NT2/D1 (cell line): ENCODE data around the gene ALPI.
A peak's percentile ranks its signal among the peaks of the same experiment; 100 is the strongest.

Experiments used
- DNase-seq: peaks from one replicate; pipeline ENCODE4 v3.0.0-alpha.2; 2011; ENCODE audit warnings: low read depth, low spot score
- H3K27me3 ChIP-seq: 2 replicates; pipeline ENCODE4 v1.6.0; 2011; ENCODE audit warnings: mild to moderate bottlenecking; ENCODE audit not compliant: insufficient read length, insufficient read depth
- H3K36me3 ChIP-seq: 2 replicates; pipeline ENCODE4 v1.6.1; 2011; ENCODE audit warnings: mild to moderate bottlenecking, low read length, mixed read lengths; ENCODE audit not compliant: insufficient read depth, insufficient read length
- H3K4me1 ChIP-seq: 2 replicates; pipeline ENCODE4 v1.5.1; 2011; ENCODE audit not compliant: insufficient read depth, insufficient read length
- H3K4me3 ChIP-seq: 2 replicates; pipeline ENCODE4 v1.5.1; 2011; ENCODE audit warnings: low read depth; ENCODE audit not compliant: insufficient read length
- H3K9ac ChIP-seq: 2 replicates; pipeline ENCODE4 v1.6.0; 2011; ENCODE audit warnings: low read depth; ENCODE audit not compliant: insufficient read length
- H3K9me3 ChIP-seq: 2 replicates; pipeline ENCODE4 v1.5.1; 2011; ENCODE audit warnings: mild to moderate bottlenecking, low read length; ENCODE audit not compliant: insufficient read depth
- SUZ12 ChIP-seq: IDR thresholded peaks from 2 replicates; pipeline ENCODE4 v1.6.1; 2011; ENCODE audit not compliant: insufficient read length, insufficient read depth; ENCODE audit errors: extremely low read depth
- YY1 ChIP-seq: IDR thresholded peaks from 2 replicates; pipeline ENCODE4 v1.6.1; 2011; ENCODE audit not compliant: insufficient read length, insufficient read depth
- ZNF274 ChIP-seq: IDR thresholded peaks from 2 replicates; pipeline ENCODE4 v1.6.1; 2011; ENCODE audit warnings: mild to moderate bottlenecking, low read depth, low read length

Gene ALPI

GRCh38 chr2:232484628-232485347 lies 28.8 kb downstream of the ALPI start:
- peaks cover 27% of the 10 kb centered on the region for H3K4me1 ChIP-seq
- H3K36me3 ChIP-seq, result no peaks in the 10 kb centered on the region
- peaks cover 71% of the 10 kb centered on the region for H3K27me3 ChIP-seq
- peak overlapping the region; percentile 64 for H3K9ac ChIP-seq
- no peaks in the 10 kb centered on the region for H3K9me3 ChIP-seq
- no peak for DNase-seq
- TF ChIP-seq SUZ12, result no peak
- TF ChIP-seq YY1, result no peak
- no peak for TF ChIP-seq ZNF274
- peak overlapping the region; percentile 45 for H3K4me3 ChIP-seq

- H3K4me3 ChIP-seq, result peak overlapping the region; percentile 45
- TF ChIP-seq SUZ12 (peak; percentile 35), YY1 (no peak)
- peaks cover 32% of the 10 kb centered on the region for H3K4me1 ChIP-seq
- no peak for DNase-seq
- no peaks in the 10 kb centered on the region for H3K36me3 ChIP-seq
- no peaks in the 10 kb centered on the region for H3K9me3 ChIP-seq
- H3K27me3 ChIP-seq, result peaks cover 76% of the 10 kb centered on the region
- peak overlapping the region; percentile 64 for H3K9ac ChIP-seq
These were observed 29.4 kb downstream of the ALPI start for GRCh38 chr2:232485348-232485756.

- DNase-seq, result no peak
- Histone ChIP-seq H3K27me3 (peaks cover 76% of the 10 kb centered on the region), H3K4me3 (peak overlapping the region; percentile 45), H3K9ac (peak overlapping the region; percentile 64), H3K4me1 (peaks cover 33% of the 10 kb centered on the region), H3K36me3 (no peaks in the 10 kb centered on the region), H3K9me3 (no peaks in the 10 kb centered on the region)
- TF ChIP-seq SUZ12 (peak; percentile 33), ZNF274 (no peak)
These were observed 30.0 kb downstream of the ALPI start for GRCh38 chr2:232485757-232486557.

DNA sequence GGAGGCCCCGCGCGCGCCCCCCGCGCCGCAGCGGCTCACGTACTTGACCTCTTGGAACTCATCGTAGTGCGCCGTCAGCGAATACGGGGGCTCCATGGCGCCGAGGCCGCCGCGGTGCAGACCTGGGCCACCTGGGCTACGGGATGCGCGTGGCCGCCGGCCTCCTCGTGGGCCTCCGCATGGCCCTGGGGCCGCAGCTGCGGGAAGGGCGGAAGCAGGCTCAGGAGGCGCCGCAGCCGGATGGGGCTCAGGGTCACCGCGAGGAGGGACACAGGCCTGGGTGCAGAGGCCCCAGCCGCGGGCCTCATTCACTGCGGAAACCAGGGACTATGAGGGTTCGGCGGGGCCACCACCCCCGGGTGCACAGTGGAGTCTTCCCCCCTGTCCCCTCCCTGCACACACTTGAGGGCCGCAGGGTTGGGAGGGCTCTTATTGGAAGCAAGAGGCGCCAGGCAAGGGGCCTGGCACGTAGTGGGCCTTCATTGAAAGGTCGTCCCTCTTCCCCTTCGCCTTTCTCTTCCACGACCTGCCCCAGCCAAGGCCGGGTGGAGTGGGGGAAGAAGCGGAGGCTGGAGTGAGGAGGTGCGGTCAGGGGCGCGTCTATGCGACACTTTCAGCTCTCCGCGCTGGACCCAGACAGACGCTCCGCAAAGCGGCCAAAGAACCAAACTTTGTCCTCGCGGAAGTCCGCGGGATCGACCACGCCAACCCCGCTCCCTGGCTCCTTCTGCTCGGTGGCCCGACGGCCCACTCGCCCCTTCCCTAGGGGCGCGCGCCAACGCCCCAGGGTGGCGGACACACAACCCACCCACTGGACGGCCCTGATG lies 30.8 kb downstream of the ALPI start:
- no peak for DNase-seq
- Histone ChIP-seq H3K27me3 (peaks cover 76% of the 10 kb centered on the region), H3K4me3 (peak overlapping the region; percentile 45), H3K4me1 (peaks cover 33% of the 10 kb centered on the region), H3K9me3 (no peaks in the 10 kb centered on the region), H3K36me3 (no peaks in the 10 kb centered on the region), H3K9ac (peak overlapping the region; percentile 64)
- TF ChIP-seq YY1, result no peak
- no peak for TF ChIP-seq ZNF274
- no peak for TF ChIP-seq SUZ12

GRCh38 chr2:232487385-232488096 lies 31.6 kb downstream of the ALPI start, which contains the start of gene ECEL1:
Gene ECEL1 (minus strand): TSS chr2:232487834. CDS start chr2:232486653, 1,181 bp downstream.
- Histone ChIP-seq H3K27me3 (peaks cover 71% of the 10 kb centered on the region), H3K9ac (peak within 1 kb of the TSS; percentile 64), H3K4me3 (peak within 1 kb of the TSS; percentile 45), H3K4me1 (peaks cover 33% of the 10 kb centered on the region), H3K36me3 (no peaks in the 10 kb centered on the region), H3K9me3 (no peaks in the 10 kb centered on the region)
- TF ChIP-seq ZNF274 (no peak), SUZ12 (no peak), YY1 (no peak)
- DNase-seq, result no peak

DNA sequence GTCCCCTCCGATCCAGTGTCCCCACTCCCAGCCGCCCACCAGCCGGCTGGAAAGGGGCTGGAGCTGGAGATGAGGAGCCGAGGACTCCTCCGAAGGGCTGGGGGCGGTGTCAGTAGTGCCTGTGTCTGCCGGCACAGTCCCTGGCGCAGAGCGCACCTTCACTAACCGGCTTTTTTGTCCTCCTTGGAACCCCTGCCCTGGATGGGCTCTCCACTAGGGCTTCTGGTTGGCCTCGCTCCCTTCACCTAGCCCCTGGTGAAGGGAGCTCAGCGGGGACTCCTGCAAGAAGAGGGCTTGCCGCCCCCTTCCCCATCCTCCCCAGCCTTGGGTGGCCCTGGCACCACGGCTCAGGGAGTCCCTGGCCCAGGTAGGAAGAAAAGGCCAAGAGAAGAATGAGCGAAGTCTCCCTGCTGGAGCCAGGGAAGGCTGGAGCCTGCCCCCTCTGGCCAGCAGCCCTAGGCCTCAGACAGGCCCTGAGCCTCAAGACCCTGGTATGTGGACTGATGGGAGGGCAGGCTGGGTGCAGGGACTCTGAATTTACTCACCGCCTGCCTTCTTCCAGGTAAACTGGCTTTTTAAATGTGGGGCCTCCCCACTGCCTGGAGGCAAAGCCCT lies 32.3 kb downstream of the ALPI start:
- Histone ChIP-seq H3K4me3 (peak overlapping the region; percentile 17), H3K27me3 (peaks cover 65% of the 10 kb centered on the region)

More for the DNA sequence above, 32.3 kb downstream of the ALPI start:
- TF ChIP-seq ZNF274 (no peak), SUZ12 (no peak), YY1 (no peak)
- DNase-seq, result no peak
- Histone ChIP-seq H3K9me3 (no peaks in the 10 kb centered on the region), H3K4me1 (peaks cover 38% of the 10 kb centered on the region), H3K9ac (peak overlapping the region; percentile 50), H3K36me3 (no peaks in the 10 kb centered on the region)
